HL-60 (cell line): ENCODE measurements around the gene FLRT2.
A peak's percentile ranks its signal among the peaks of the same experiment; 100 is the strongest.

ENCODE experiments used
- DNase-seq, 2 experiments: peaks; one replicate each; pipeline ENCODE4 v3.0.0-alpha.2; 2010 to 2020; ENCODE audit warnings: low read depth in 1 of 2, low spot score in 1 of 2
- H3K27ac ChIP-seq: fragments of 250-450 bp; sonication (Bioruptor Pico); replicated peaks from 2 replicates; pipeline ENCODE4 v1.5.1; 2020; ENCODE audit warnings: mild to moderate bottlenecking, moderate library complexity
- H3K27me3 ChIP-seq: fragments of 250-450 bp; sonication (Bioruptor Pico); 2 replicates; pipeline ENCODE4 v1.5.1; 2021; ENCODE audit warnings: mild to moderate bottlenecking, moderate library complexity; ENCODE audit not compliant: insufficient read depth, poor library complexity, severe bottlenecking
- H3K4me3 ChIP-seq: replicated peaks from 2 replicates; pipeline ENCODE4 v1.5.1; 2011; ENCODE audit warnings: mild to moderate bottlenecking, control low read depth, low read length; ENCODE audit not compliant: insufficient read depth
- GABPA ChIP-seq: IDR thresholded peaks from 2 replicates; pipeline ENCODE4 v1.6.1; 2012; ENCODE audit warnings: low read depth
- POLR2AphosphoS5 ChIP-seq: IDR thresholded peaks from 2 replicates; pipeline ENCODE4 v1.6.1; 2012; ENCODE audit warnings: low read depth
- SPI1 ChIP-seq: IDR thresholded peaks from 2 replicates; pipeline ENCODE4 v1.6.1; 2012; ENCODE audit warnings: low read depth, mild to moderate bottlenecking, borderline replicate concordance
- TF ChIP-seq, protein P1 (sequence below): IDR thresholded peaks from one replicate; pipeline ENCODE4 v1.5.1; 2011; ENCODE audit warnings: low read length, control low read depth, inconsistent platforms; ENCODE audit not compliant: insufficient read depth
- TF ChIP-seq, protein P2 (sequence below): IDR thresholded peaks from 2 replicates; pipeline ENCODE4 v1.6.1; 2012; ENCODE audit warnings: low read depth; ENCODE audit not compliant: insufficient replicate concordance

Gene FLRT2

DNA sequence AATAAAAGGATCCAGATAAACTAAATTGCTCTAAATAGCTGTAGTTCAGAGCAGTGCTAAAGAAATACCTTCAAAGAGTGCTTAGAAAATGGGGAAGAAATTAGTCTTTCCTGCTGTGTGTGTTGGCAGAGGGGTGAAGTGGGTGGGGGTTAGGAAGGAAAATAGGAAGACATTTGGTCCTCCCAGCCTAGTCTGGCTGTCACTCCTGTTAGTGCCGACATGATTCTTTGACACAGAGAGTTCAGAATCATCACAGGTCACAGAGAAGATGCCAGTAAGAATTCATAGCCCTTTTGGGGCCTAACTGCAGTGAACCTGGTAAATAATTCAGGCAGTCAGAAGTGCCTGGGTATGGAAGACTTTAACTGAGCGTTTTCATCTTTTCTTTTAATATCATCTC is 74.8 kb downstream of the FLRT2 start:
- DNase-seq: no peak
- H3K27ac ChIP-seq: no peak overlapping the region
- TF ChIP-seq GABPA (no peak), POLR2AphosphoS5 (no peak), SPI1 (no peak)
- TF ChIP-seq, protein P1, sequence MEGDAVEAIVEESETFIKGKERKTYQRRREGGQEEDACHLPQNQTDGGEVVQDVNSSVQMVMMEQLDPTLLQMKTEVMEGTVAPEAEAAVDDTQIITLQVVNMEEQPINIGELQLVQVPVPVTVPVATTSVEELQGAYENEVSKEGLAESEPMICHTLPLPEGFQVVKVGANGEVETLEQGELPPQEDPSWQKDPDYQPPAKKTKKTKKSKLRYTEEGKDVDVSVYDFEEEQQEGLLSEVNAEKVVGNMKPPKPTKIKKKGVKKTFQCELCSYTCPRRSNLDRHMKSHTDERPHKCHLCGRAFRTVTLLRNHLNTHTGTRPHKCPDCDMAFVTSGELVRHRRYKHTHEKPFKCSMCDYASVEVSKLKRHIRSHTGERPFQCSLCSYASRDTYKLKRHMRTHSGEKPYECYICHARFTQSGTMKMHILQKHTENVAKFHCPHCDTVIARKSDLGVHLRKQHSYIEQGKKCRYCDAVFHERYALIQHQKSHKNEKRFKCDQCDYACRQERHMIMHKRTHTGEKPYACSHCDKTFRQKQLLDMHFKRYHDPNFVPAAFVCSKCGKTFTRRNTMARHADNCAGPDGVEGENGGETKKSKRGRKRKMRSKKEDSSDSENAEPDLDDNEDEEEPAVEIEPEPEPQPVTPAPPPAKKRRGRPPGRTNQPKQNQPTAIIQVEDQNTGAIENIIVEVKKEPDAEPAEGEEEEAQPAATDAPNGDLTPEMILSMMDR: no peak
- TF ChIP-seq, protein P2, sequence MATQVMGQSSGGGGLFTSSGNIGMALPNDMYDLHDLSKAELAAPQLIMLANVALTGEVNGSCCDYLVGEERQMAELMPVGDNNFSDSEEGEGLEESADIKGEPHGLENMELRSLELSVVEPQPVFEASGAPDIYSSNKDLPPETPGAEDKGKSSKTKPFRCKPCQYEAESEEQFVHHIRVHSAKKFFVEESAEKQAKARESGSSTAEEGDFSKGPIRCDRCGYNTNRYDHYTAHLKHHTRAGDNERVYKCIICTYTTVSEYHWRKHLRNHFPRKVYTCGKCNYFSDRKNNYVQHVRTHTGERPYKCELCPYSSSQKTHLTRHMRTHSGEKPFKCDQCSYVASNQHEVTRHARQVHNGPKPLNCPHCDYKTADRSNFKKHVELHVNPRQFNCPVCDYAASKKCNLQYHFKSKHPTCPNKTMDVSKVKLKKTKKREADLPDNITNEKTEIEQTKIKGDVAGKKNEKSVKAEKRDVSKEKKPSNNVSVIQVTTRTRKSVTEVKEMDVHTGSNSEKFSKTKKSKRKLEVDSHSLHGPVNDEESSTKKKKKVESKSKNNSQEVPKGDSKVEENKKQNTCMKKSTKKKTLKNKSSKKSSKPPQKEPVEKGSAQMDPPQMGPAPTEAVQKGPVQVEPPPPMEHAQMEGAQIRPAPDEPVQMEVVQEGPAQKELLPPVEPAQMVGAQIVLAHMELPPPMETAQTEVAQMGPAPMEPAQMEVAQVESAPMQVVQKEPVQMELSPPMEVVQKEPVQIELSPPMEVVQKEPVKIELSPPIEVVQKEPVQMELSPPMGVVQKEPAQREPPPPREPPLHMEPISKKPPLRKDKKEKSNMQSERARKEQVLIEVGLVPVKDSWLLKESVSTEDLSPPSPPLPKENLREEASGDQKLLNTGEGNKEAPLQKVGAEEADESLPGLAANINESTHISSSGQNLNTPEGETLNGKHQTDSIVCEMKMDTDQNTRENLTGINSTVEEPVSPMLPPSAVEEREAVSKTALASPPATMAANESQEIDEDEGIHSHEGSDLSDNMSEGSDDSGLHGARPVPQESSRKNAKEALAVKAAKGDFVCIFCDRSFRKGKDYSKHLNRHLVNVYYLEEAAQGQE: no peak
- no peaks in the 10 kb centered on the region for H3K27me3 ChIP-seq
- H3K4me3 ChIP-seq: no peak overlapping the region

- no peak for TF ChIP-seq GABPA
- no peak for TF ChIP-seq SPI1
- TF ChIP-seq POLR2AphosphoS5: no peak
- TF ChIP-seq, protein P2: no peak
- TF ChIP-seq, protein P1: no peak
- H3K27me3 ChIP-seq: no peaks in the 10 kb centered on the region
- H3K27ac ChIP-seq: peak overlapping the region; percentile 53
- H3K4me3 ChIP-seq: no peak overlapping the region
- peak; percentile 43 to 82 for DNase-seq
Measured at GRCh38 chr14:85607651-85608081, 77.7 kb downstream of the FLRT2 start.

DNA sequence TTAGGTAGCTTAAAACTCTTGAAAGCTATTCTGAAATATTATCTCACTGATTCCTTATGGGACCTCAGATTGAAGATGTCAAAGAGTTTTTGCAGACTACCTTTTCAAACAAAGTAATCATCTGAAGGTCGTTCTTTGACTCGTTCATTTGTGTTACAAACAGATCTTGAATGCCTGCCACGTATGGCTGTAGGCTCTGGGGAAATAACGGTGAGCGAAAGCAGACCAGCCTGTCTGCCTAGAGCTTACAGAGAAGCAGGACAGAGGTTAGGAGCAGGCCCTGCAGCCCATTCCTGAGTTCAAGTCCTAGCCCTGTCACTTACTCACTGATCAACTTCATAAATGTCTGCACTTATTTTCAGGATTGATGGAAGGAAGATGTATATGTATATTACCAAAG is 83.6 kb downstream of the FLRT2 start:
- no peak overlapping the region for H3K27ac ChIP-seq
- no peak for TF ChIP-seq GABPA
- TF ChIP-seq, protein P1: no peak
- TF ChIP-seq, protein P2: no peak
- H3K4me3 ChIP-seq: no peak overlapping the region
- no peak for DNase-seq
- no peaks in the 10 kb centered on the region for H3K27me3 ChIP-seq
